ENCODE measurements around the gene FAF1. TPM values are rescaled to one million over a fixed set of nuclear protein-coding genes. Genes with fewer than 3 reads are reported as not detected.
A peak's percentile ranks its signal among the peaks of the same experiment; 100 is the strongest.
"Not testable (repeated sequence)": the region's sequence is repeated elsewhere in the genome, so short reads cannot be mapped to it uniquely, and the experiment has no call there.

Gene FAF1
- total RNA-seq, 4 donors from 2014 or later: 25.1 to 55.7 (median 38.8) TPM

GRCh38 chr1:50774759-50775351 is 185.2 kb downstream of the FAF1 start:
- no peak for DNase-seq (ENCODE audit: low spot score in 2 of 2)
- WGBS, 2 donors: 3 to 5% methylated on average over 2 of the region's 2 CpGs
- Histone ChIP-seq H3K4me1 (peaks cover 0 to 6% (median 0%) of the 10 kb centered on the region in 4 donors), H3K4me3 (no peak overlapping the region), H3K27ac (no peak overlapping the region), H3K9me3 (no peaks in the 10 kb centered on the region), H3K27me3 (no peaks in the 10 kb centered on the region), H3K36me3 (peaks cover 0 to 10% (median 0%) of the 10 kb centered on the region in 3 donors)
- TF ChIP-seq POLR2A (IDR thresholded peaks at IDR 0.05): no peak
- TF ChIP-seq CTCF (IDR thresholded peaks at IDR 0.05): peak; percentile 55 to 67 (median 60)

GRCh38 chr1:50766688-50767087 is 193.4 kb downstream of the FAF1 start:
- DNase-seq (ENCODE audit: low spot score in 2 of 2): no peak
- Histone ChIP-seq H3K9me3 (no peaks in the 10 kb centered on the region), H3K36me3 (no peaks in the 10 kb centered on the region), H3K4me1 (peaks cover 0 to 3% (median 0%) of the 10 kb centered on the region in 4 donors), H3K27me3 (no peaks in the 10 kb centered on the region), H3K4me3 (no peak overlapping the region), H3K27ac (no peak overlapping the region)
- TF ChIP-seq POLR2A (IDR thresholded peaks at IDR 0.05): no peak
- no peak for TF ChIP-seq CTCF (IDR thresholded peaks at IDR 0.05)
- TF ChIP-seq EP300 (IDR thresholded peaks at IDR 0.05): no peak

- H3K36me3 ChIP-seq: peaks cover 0 to 16% (median 0%) of the 10 kb centered on the region in 3 donors
- not testable (repeated sequence) for H3K27me3 ChIP-seq; H3K9me3 ChIP-seq; H3K4me3 ChIP-seq; H3K4me1 ChIP-seq; DNase-seq (ENCODE audit: low spot score in 2 of 2); H3K27ac ChIP-seq
- 88 to 95% methylated on average over 3 of the region's 3 CpGs for WGBS, 2 donors
These were observed 203.5 kb downstream of the FAF1 start for GRCh38 chr1:50756543-50756942.

- not testable (repeated sequence) for H3K4me3 ChIP-seq; H3K27ac ChIP-seq; H3K27me3 ChIP-seq; H3K4me1 ChIP-seq; H3K9me3 ChIP-seq; DNase-seq (ENCODE audit: low spot score in 2 of 2)
- H3K36me3 ChIP-seq: peaks cover 0 to 16% (median 0%) of the 10 kb centered on the region in 3 donors
- WGBS, 2 donors: 88 to 93% methylated on average over 1 of the region's 1 CpG
These were observed 205.3 kb downstream of the FAF1 start for GRCh38 chr1:50754764-50755163.

GRCh38 chr1:50750021-50750619 is 209.9 kb downstream of the FAF1 start:
- no peaks in the 10 kb centered on the region for H3K9me3 ChIP-seq
- no peak overlapping the region for H3K27ac ChIP-seq
- WGBS, 2 donors: 23 to 30% methylated on average over 2 of the region's 2 CpGs

More at GRCh38 chr1:50750021-50750619, 209.9 kb downstream of the FAF1 start:
- H3K4me3 ChIP-seq: no peak overlapping the region
- peak in 1 of 2 donors; percentile 8 for DNase-seq (ENCODE audit: low spot score in 2 of 2)
- no peaks in the 10 kb centered on the region for H3K27me3 ChIP-seq
- peaks cover 0 to 7% (median 0%) of the 10 kb centered on the region in 3 donors for H3K36me3 ChIP-seq
- TF ChIP-seq EP300 (IDR thresholded peaks at IDR 0.05): no peak
- peak in 3 of 5 experiments; percentile 21 to 27 (median 26) for TF ChIP-seq CTCF (IDR thresholded peaks at IDR 0.05)
- H3K4me1 ChIP-seq: peaks cover 0 to 21% (median 4%) of the 10 kb centered on the region in 4 donors

All from tibial nerve (tissue), 4 donors.